Uterus (tissue), 2 donors: ENCODE measurements around the gene DDX4.

ENCODE experiments used
- POLR2A ChIP-seq, 2 donors: fragments of 450-650 bp; IDR thresholded peaks; one replicate each; pipeline ENCODE4 v1.6.1; 2016; ENCODE audit warnings: antibody characterized with exemption in 2 of 2, mild to moderate bottlenecking in 1 of 2, moderate library complexity in 1 of 2
- TF ChIP-seq, protein P1 (sequence below), 4 experiments: fragments of 200-600 bp in 2 of 4; fragments of 450-650 bp in 2 of 4; sonication (generic) in 2 of 4; IDR thresholded peaks; one replicate each; pipeline ENCODE4 v1.5.1; 2016 to 2019; ENCODE audit warnings: antibody characterized with exemption in 4 of 4, mild to moderate bottlenecking in 2 of 4, moderate library complexity in 1 of 4

GRCh38 chr5:55706230-55706629 is 31.6 kb upstream of the DDX4 start:
- TF ChIP-seq, protein P1, sequence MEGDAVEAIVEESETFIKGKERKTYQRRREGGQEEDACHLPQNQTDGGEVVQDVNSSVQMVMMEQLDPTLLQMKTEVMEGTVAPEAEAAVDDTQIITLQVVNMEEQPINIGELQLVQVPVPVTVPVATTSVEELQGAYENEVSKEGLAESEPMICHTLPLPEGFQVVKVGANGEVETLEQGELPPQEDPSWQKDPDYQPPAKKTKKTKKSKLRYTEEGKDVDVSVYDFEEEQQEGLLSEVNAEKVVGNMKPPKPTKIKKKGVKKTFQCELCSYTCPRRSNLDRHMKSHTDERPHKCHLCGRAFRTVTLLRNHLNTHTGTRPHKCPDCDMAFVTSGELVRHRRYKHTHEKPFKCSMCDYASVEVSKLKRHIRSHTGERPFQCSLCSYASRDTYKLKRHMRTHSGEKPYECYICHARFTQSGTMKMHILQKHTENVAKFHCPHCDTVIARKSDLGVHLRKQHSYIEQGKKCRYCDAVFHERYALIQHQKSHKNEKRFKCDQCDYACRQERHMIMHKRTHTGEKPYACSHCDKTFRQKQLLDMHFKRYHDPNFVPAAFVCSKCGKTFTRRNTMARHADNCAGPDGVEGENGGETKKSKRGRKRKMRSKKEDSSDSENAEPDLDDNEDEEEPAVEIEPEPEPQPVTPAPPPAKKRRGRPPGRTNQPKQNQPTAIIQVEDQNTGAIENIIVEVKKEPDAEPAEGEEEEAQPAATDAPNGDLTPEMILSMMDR (IDR thresholded peaks at IDR 0.05), result no peak
- no peak for TF ChIP-seq POLR2A (IDR thresholded peaks at IDR 0.05)
